Uterine smooth muscle cell (primary cell): ENCODE data around the gene TOMM20L. TPM values are rescaled to one million over a fixed set of nuclear protein-coding genes. Genes with fewer than 3 reads are reported as not detected.

Experiments used
- total RNA-seq: library from RNA; depleted of rRNA; stranded (reverse); fragments of >200 nt; gene quantifications from 2 replicates; pipeline ENCODE4 v1.2.3, GENCODE V29; 2014

TOMM20L gene
- total RNA-seq: not detected in 2 replicates

DNA sequence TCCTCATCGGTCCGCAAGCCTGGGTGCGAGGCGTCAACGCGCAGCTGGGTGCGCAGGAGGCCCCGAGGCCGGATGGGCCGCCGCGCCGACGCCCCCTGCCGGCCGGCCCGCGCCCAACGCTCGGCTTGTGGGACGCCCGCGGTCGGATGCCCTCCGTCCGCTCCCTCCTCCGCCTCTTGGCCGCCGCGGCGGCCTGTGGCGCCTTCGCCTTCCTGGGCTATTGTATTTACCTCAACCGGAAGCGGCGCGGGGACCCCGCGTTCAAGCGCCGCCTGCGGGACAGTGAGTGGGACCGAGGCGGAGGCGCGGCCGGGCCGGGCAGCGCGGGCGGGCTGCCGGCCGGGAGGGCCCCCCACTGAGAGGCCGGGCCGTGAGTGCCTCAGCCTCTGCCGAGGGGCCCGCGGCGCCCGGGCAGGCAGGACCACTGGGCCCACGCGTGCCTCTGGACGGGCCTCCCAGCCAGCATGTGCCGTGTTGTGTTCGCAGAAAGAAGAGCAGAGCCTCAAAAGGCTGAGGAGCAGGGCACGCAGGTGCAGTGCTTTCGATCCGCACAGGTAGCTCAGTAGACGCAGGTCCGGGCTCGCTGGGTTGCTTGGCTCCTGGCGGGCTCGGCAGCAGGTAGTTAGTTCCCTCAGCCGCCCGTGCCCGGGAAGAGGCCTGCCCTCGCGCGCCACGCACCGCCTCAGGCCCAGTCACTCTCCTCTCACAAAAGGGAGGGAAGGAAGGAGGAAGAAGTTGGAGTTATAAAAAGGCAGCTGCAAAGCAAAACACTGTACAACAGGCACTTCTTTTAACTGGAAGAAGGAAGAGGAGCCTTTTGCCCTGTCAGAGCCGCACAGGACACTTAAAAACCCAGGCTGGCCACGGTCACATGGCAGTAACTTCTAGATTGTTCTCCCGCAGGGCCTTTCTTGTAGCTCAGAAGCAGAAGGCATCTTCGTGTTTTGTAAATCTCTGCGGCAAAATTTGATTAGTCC is at the start of gene TOMM20L:
Gene TOMM20L (plus strand): TSS at position 119 of the 977 bp plus-strand sequence. CDS start 28 bp downstream, at position 147.

DNA sequence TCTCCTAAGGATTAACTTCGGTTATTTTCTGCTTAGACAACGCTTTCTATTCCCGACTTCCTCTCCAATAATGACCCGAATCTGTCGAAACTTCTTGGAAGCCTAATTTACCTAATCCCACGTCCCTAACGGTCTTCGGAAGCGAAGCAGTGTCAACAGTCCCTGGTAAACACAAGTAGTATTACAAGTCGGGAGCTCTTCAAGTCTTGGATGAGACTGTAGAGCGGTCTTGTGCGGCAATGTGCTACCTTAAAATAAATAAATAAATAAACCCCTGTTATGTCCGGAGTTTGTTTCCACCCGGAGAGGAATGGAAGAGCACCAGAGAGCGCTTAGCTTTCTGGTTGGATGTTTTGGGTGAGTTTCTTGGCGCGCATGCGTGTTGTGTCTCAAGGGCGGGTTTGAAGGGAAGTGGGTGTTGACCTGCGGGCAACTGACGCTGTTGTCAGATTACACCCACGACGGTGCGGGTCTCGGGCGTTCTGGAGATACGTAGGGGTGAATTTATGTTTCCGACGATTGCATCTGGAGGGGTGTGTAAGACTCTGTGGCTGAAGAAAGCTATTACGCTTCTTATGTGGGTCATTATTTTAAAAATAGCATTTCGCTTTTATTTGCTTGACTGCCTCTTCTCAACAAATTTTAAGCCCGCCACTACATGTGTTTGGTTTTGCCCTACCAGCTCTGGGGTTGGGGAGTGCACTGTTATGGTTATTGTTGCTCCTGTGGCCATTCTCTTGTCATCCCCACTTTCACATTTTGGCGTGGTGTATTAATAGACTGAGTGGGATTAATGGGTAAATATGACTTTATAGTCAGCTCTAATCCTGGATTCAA is 31.8 kb downstream of the TOMM20L start, which contains the start of the genes KIAA0586 and TIMM9:
Gene KIAA0586 (plus strand): TSS at position 439 of the 837 bp plus-strand sequence. CDS start 546 bp downstream, outside the sequence.
Gene TIMM9 (minus strand): TSS at position 251 of the 837 bp plus-strand sequence. CDS start 15,586 bp downstream, outside the sequence.

Other genes with a start within 250 kb of the TOMM20L start
- 5.3 and 10.7 TPM in 2 replicates for gene ARMH4, start 243.7 kb upstream of the TOMM20L start, total RNA-seq
- 43.9 and 50.4 TPM in 2 replicates for gene ACTR10, start 195.8 kb upstream of the TOMM20L start, total RNA-seq
- 89.0 and 132 TPM in 2 replicates for gene PSMA3, start 151.1 kb upstream of the TOMM20L start, total RNA-seq
- 9.7 and 11.1 TPM in 2 replicates for gene ARID4A, start 97.4 kb upstream of the TOMM20L start, total RNA-seq
- 16.2 and 20.9 TPM in 2 replicates for gene TIMM9, start 31.6 kb downstream of the TOMM20L start, total RNA-seq
- 24.6 and 35.7 TPM in 2 replicates for gene KIAA0586, start 31.8 kb downstream of the TOMM20L start, total RNA-seq
- gene DACT1, start 242.0 kb downstream of the TOMM20L start, total RNA-seq: 7.9 and 27.4 TPM in 2 replicates